ENCODE data around the gene TBC1D3D.
"Not testable (repeated sequence)": the region's sequence is repeated elsewhere in the genome, so short reads cannot be mapped to it uniquely, and the experiment has no call there.

The TBC1D3D gene

GRCh38 chr17:38003676-38004075 lies at the start of gene TBC1D3D:
TBC1D3D (plus strand) TSS chr17:38003976; CDS start chr17:38005561, 1,585 bp downstream.
- DNase-seq, result not testable (repeated sequence)

- DNase-seq, result not testable (repeated sequence)
Measured at GRCh38 chr17:37988960-37989359, 14.8 kb upstream of the TBC1D3D start, which contains the start of gene TBC1D3L. TBC1D3L (minus strand) TSS chr17:37989060; CDS start chr17:37987520, 1,540 bp downstream.
